H1 (cell line): ENCODE data around the gene DNAJC7.

Experiments used
- RAD21 ChIP-seq, 2 experiments: IDR thresholded peaks in 1 of 2; conservative IDR thresholded peaks in 1 of 2; 2 replicates each; pipeline ENCODE4 v1.6.1; 2011; ENCODE audit warnings: low read depth in 2 of 2, low read length in 2 of 2, improper control_type of control experiment in 1 of 2, inconsistent platforms in 1 of 2, mild to moderate bottlenecking in 1 of 2, moderate library complexity in 1 of 2
- TF ChIP-seq, protein P1 (sequence below): IDR thresholded peaks from 2 replicates; pipeline ENCODE4 v1.6.1; 2011; ENCODE audit warnings: low read depth, mild to moderate bottlenecking, low read length; ENCODE audit not compliant: insufficient read depth

DNA sequence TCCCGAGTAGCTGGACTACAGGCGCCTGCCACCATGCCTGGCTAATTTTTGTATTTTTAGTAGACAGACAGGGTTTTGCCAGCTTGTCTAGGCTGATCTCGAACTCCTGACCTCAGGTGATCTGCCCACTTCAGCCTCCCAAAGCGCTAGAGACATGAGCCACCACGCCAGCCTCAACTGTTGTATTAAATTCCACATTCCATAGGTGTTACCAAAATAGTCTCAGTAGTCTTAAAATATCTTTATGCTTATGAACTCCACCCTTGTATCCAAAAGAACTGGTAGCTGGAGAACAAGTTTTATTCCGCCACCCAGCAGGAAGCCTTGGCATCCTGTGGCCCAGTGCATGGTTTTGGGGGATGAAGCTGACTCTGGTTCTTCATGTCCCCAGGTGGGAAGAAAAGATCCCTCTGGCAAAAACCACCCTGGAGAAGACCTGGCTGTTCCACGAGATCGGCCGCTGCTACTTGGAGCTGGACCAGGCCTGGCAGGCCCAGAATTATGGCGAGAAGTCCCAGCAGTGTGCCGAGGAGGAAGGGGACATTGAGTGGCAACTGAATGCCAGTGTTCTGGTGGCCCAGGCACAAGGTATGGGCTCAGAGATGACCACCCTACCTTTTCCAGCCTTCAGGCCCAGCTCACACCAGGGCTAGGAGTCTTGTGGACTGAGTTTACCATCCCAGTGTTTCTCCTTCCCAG lies 68.3 kb downstream of the DNAJC7 start:
- no peak for TF ChIP-seq RAD21 (IDR thresholded peaks at IDR 0.05 in 1 of 2, conservative IDR thresholded peaks at IDR 0.05 in 1 of 2; ENCODE audit: low read depth in 2 of 2, low read length in 2 of 2)
- TF ChIP-seq, protein P1, sequence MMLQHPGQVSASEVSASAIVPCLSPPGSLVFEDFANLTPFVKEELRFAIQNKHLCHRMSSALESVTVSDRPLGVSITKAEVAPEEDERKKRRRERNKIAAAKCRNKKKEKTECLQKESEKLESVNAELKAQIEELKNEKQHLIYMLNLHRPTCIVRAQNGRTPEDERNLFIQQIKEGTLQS: no peak
